Effector CD4-positive, alpha-beta T cell (primary cell): ENCODE results near the gene RYR1.
A peak's percentile ranks its signal among the peaks of the same experiment; 100 is the strongest.
"Not testable (repeated sequence)": the region's sequence is repeated elsewhere in the genome, so short reads cannot be mapped to it uniquely, and the experiment has no call there.

Experiments used
- DNase-seq: peaks from one replicate; pipeline ENCODE4 v3.0.0-alpha.2; 2020

The RYR1 gene

DNA sequence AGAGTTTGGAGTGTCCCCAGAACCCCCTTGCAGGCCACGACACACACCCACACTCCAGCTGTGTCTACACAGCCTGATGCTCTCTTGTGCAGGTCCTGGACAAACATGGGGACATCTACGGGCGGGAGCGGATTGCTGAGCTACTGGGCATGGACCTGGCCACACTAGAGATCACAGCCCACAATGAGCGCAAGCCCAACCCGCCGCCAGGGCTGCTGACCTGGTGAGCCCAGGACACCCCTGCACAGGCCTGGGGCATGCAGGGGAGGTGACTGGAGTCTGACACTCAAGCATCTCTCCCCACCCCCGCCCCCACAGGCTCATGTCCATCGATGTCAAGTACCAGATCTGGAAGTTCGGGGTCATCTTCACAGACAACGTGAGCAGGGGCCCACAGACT, 144.3 kb downstream of the RYR1 start:
- no peak for DNase-seq

DNA sequence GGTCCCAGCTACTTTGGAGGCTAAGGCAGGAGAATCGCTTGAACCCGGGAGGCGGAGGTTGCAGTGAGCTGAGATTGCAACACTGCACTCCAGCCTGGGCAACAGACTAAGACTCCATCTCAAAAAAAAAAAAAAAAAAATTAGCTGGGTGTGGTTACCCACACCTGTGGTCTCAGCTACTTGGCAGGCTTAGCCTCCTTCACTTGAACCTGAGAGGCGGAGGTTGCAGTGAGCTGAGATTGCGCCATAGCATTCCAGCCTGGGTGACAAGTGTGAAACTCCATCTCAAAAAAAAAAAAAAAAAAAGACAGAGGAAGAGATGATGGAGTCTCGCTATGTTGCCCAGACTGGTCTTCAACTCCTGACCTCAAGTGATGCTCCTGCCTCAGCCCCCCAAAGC, 145.8 kb downstream of the RYR1 start:
- DNase-seq, result not testable (repeated sequence)

DNA sequence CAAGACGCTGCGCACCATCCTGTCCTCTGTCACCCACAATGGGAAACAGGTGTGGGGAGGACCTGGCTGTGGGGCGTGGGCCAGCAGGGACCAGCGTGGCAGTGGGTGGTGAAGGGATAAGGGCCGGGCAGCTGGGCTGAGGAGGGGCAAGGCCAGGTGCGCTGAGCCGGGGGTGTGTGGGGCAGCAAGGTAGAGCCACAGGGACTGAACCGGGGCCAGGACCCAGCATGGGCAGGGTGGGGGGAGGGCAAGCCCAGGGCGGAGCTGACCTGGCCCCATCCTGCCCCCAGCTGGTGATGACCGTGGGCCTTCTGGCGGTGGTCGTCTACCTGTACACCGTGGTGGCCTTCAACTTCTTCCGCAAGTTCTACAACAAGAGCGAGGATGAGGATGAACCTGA, 146.6 kb downstream of the RYR1 start:
- DNase-seq, result no peak

DNA sequence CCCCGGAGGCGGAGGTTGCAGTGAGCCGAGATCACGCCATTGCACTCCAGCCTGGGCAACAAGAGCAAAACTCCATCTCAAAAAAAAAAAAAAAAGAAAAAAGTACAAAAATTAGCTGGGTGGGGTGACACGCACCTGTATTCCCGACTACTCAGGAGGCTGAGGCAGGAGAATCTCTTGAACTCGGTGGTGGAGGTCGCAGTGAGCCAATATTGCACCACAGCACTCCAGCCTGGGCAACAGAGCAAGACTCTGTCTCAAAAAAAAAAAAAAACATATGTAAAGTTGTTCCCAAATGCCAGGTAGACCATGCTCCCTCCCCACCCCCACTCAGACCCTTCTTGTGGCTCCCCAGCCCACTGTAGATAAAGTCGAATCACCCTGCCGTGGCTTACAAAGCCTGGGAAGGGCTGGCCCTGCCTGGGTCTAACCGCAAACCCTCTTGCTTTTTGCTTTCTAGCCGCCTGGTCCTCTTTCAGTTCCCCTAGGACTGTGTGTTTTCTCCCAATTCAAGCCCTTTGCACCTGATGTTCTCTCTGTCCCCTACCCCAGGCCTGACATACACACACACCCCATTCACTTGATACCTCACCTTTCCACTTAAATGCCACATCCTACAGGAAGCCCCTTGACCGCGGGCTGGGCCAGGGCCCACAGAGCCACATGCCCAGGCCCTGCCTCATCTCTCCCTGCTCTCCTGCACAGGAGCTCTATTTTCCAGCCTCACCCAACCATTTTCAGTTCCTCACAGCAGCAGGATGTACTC, 149.9 kb downstream of the RYR1 start:
- no peak for DNase-seq

DNA sequence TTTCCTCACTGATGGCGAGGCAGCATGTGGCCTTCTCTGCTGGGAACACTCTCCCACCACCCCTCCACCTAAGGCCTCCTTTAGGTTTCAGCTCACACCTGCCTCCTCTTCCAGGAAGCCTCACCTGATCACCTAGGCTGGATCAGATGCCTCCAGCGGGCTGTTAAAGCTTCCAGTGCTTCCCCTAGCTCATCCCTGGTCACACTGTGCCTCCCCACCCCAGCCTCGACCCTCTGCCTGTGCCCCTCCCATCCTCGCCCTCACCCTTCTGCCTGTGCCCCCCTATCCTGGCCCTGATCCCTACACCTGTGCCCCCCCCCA, 150.5 kb downstream of the RYR1 start:
- DNase-seq, result no peak

DNA sequence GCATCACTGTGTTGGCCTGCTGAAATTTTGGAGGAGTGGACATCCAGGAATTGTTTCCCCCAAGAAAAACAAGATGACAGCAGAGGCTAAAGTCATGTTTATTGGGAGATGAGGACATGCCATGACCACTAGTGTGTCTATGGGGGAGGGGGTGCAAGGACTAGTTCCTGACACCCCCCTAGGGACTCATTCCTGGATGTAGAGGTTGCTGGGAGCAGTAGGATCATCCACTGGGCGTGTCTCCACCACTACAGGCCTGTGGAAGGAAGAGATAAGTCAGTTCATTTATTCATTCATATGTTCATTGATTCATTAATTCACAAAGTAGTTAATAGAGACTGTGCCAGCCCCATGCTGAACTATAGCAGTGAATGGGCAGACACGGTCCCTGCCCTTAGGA, 154.1 kb downstream of the RYR1 start:
- no peak for DNase-seq

DNA sequence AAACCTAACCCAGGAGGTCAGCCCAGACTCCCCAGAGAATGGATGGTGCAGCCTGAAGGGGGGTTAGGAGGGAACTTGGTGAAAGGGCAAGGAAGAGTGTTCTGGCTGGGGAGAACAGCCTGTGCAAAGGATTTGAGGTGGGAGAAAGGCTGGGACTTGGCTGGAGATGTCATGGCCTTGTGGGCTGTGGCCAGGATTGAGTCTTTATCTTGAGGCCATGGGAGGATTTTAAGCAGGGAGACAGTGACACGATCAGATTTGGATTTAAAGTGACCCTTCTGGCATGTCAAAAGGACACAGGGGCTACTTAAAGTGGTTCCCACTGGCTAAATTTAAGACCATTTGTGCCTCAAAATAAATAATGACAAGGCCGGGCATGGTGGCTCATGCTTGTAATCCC, 154.6 kb downstream of the RYR1 start:
- no peak for DNase-seq

DNA sequence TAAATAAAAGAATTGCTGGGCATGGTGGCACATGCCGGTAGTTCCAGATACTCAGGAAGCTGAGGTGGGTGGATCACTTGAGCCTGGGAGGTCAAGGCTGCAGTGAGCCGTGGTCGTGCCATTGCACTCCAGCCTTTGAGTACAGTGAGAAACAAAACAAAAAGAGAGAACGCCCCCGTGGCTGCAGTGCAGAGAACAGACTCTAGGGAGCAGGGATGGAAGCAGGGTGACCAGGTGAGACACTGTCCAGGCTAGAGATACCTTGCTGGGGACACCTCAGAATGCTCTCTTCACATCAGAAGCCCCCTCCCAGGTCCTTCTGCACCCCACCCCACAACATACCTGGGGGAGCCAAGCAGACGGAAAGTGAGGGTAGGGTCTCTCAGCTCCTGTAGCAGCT, 159.4 kb downstream of the RYR1 start:
- no peak for DNase-seq

DNA sequence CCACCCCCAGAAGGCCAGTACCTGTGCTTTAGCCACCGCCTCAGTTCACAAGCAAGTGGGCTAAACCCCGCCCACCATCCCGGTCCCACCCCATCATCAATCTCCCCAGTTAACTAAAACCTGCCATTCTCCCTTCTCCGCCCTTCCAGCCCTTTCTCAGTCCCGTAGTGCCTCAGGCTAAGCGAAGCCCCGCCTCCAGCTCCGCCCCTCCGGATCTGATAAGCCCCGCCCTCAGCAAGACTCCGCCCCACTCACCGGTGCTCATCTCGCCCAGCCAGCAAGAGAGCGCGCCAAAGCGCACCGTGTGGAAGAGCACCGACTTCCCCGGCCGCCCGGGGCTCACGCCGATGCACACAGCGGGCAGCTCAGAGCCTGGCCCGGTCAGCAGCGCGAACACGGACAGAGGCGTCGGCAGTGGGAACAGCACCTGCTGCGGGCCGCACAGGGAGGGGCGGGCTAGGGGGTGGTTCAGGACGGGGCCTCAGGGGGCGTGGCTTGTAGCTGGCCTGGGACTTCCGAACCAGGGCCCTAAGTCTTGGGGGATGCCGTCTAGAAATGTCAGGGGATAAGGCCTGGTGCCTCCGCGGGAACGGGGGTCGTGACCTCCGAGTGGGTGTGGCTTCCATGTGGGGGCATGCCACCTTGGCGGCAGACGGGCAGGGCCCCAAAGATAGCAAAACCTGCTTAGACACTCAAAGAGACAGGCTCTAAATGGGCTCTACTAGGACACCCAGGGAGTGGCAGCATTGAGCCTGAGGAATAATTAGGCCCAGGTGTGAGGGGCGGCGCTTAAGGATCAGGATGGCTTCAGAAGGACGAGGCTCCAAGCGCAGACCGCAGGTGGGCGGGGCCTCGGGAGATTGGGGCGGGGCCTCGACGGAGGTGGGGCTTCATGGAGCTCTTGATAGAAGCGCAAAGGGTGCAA, 162.8 kb downstream of the RYR1 start:
- DNase-seq, result no peak

DNA sequence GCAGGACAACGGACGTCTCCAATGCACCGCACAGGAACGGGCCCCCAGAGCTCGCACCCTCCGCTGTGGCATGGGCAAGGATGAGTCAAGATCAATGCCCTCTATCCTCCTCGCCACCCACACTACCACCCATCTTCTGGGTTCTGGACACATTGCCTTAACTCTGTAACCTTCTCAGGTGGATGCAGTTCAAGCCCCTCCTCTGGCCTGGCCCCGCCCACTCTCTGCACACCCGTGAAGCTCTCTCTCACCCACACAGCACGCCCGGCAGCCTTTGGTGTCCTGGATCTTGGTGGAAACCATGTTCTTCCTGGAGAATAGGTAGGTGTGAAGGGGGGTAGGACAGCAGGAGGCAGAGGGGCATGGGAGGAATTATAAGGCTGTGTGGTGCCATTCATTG, 163.6 kb downstream of the RYR1 start:
- no peak for DNase-seq

DNA sequence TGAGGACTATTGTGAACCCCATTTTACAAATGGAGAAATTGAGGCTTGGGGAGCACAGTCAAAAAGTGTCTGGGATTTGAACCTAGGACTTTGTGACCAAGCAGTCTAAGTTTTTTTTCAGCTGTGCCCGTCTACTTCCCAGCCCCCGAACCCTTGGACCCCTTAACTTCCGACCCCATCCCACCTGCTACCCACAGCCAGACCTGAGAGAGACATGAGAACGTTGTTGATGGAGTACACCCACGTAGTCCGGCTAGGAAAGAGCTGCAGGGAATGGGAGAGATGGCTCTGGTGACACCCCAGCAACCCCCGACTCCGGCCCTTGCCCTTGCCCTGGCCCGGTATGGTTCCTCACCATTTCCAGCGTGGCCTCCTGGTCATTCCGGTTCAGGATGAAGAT, 166.2 kb downstream of the RYR1 start:
- DNase-seq, result no peak

DNA sequence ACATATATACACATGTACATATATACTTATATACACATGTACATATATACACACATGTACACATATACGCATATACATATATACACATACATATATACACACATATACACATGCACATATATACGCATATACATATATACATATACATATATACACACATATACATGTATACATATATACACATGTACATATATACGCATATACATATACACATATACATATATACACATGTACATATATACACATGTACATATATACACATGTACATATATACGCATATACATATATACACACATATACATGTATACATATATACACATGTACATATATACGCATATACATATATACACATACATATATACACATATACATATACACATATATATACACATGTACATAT, 169.4 kb downstream of the RYR1 start:
- not testable (repeated sequence) for DNase-seq

DNA sequence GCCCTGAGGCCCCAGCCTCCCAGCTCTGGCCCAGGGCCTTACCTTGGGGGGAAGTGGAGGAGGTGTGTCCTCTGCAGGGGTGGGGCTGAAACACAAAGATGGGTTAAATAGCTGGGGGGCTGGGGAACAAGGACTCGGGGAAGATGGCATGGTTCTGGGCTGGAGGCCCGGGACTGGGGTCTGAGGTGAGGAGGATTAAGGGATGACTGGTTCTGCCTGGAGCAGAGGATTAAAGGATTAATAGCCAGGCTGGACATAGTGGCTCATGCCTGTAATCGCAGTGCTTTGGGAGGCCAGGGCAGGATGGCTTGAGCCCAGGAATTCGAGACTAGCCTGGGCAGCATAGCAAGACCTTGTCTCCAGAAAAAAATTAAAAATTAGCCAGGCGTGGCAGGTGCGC, 172.6 kb downstream of the RYR1 start:
- no peak for DNase-seq

DNA sequence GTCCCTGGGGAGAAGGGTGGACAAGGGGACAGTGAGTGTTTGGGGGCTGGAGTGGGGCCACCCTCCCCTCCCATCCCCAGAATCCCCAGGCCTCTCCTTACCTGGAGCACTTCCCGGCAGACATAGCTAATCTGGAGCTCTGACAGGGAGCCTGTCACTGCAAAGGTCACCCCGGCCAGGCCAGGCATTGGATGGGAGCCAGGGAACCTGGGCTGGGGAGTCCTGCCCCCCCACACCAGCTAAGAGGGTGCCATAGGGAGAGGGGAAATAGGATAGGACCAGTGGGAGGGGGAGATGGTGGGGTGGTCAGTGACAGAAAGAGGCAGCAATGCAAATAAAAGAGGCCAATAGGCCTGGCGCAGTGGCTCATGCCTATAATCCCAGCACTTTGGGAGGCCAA, 180.8 kb downstream of the RYR1 start:
- no peak for DNase-seq

DNA sequence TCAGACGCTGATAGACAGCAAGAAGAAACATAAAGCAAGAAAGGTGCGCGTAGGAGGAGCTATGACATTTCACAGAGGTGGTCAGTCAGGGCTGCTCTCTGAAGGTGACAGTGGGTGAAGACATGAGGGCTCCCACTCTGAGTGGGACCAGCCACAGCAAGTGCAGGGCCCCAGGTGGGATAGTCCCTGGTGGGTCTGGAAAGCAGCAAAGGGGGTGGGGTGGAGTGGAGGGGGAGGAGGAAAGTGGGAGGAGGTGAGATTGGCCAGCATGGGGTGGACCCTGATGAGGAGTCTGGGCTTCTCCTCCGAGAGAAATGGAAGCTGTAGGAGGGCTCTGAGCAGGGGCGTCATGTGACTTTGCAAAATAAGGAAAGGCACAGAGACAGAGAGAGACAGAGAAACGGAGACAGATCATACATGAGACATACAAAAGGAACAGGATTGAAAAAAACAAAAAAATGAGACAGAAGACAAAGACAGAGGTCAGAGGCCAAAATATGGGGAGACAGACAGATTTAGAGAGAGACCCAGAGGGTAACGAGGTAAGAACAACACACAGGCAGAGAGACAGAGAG, 181.6 kb downstream of the RYR1 start:
- DNase-seq, result no peak

DNA sequence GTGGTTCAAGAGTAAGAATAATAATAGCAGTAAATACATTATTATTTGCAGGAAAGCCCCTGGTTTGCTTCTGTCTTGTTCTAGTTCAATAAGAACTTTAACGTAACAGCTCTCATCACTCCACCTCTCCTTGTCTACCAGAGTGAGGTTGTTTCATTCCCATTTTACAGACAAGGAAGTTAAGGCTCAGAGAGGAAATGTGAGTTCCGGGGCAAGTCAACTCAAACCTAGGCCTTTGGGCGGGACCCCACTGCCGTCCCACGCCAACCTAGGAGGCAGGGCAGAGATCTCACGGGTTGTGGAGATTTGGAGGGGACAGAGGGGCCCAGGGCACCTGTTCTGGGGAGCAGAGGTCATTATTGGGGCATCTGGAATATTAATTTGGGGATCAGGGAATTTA, 182.8 kb downstream of the RYR1 start:
- no peak for DNase-seq

DNA sequence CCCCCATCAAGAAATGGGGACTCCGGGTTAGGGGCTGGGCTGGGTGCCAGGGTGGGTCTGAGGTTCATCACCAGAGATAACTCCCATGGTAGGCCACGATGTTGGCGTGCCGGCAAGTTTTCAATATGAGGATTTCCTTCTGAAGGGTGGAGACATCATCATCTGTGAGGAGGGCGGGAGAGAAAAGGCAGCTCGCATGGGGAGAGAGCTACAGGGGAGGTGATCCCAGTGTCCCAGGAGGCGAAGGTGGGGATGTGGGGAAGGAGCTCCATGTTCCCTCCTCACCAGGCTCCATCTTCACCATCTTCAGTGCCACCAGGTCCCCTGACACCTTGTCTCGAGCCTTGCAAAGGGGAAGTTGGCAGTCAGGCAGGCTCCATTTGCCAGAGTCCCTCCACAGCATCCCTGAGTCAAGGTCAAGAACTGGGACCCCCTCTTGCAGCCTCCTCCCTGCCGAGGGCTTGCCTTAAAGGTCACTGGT, 183.8 kb downstream of the RYR1 start:
- DNase-seq, result no peak

DNA sequence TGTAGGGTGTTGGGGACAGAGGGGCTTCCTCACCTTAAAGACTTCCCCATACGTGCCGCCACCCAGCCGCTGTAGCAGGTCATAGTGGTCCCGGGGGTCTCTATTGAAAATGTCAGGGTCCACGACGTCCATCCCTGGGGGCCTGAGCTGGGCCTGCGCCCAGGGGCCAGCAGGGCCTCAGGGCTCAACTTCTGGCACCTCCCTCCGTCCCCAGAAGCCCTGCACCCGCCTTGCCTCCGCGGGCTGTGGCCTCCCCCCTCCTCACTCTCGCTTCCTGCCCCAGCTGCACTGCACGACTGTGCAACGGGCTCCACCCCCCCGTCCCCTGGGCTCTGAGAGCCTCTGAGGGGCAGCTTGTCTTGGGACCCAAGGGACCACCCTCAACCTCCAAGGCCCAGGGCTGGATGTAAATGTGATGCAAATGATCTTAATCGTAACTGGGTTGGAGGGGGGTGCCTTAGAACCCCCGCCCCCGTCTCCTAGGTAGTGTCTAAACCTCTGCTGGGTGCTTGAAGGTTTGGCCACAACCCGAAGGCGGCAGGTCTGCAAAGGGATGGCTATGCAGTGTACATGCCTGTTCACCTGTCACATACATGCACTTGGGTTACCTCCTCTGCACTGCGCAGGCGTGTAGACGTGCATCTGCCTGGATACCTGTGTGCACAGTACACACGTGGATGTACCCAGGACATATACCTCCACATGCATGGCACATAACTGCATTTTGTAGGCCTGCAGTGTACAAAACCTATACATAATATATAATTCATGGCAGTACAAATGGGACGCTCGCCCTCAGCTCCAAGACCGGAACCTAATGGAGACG, 184.5 kb downstream of the RYR1 start, which contains the start of gene MAP4K1:
Gene MAP4K1, minus strand, starts transcription at position 190 of the 826 bp plus-strand sequence. Its CDS starts 58 bp downstream, at position 132.
- DNase-seq, result peak; percentile 54

DNA sequence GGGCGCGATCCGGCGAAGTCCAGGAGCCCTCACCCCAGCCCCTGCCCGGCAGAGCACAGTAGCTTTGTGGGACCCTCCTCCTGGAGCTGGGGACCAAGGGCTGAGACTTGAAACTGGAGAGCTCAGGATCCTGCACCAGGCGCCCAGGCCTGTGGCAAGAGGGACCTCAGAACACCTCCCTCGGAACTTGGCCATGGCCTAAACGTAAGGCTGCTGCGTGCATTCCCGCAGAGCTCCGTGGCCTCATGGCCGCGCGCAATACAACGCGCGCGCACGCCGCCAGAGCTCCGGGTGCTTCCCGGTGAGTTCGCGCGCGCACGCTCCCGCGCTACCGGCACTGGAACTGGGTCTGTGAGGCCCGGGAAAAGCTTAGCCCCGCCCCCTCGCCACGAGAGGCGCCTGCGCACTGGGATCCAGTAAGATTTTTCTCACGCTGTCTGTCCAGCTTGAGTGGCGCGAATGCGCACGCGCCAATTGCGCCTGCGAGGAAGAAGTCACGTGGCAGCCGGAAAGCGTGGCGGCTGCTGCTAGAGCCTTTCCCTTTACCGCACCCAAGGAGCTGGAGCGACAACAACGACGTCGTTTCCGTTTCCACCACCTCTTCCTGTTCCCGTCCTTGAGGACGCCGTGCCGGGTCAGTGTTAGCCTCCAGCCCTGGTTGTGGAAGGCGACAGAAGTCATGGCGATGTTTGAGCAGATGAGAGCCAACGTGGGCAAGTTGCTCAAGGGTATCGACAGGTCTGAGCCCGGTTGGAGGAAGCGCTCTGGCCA, 185.3 kb downstream of the RYR1 start, which contains the start of gene EIF3K:
Gene EIF3K, plus strand, starts transcription at position 599 of the 771 bp plus-strand sequence. Its CDS starts 81 bp downstream, at position 680.
- peak; percentile 96 for DNase-seq

DNA sequence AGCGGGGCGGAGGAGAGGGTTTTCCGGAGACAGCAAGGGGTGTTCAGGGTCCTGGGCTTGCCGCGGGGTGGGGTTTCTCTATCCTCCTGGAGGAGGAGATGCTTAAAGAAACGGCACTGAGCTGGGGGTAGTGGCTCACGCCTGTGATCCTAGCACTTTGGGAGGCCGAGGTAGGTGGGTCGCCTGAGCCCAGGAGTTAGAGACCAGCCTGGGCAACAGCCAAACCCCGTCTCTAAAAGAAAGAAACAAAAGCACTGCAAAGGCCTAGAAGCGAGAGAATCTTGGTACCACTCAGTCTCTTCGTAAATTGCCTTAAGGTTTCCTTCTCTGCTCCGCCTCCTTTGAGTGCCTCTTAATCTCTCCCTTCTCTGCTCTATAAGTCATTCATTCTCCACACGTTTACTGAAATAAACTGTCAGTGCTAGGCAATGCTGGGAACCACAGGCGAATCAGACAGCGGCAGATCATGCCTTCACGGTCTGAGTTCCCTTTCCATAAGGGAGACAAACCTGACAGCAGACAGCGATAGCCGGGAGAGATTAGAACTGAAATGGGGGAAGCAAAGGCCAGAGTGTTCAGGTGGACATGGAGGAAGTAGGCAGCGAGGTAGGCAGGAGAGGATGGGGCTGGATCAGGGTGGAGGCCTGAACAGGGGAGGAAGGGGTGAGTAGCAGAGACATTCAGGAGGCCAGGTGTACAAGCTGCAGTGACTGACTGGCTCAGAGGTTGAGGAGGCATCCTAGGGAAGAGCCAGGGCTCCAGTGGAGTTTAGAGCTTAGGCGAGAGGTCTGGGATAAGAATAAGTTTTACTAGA, 186.1 kb downstream of the RYR1 start:
- no peak for DNase-seq

DNA sequence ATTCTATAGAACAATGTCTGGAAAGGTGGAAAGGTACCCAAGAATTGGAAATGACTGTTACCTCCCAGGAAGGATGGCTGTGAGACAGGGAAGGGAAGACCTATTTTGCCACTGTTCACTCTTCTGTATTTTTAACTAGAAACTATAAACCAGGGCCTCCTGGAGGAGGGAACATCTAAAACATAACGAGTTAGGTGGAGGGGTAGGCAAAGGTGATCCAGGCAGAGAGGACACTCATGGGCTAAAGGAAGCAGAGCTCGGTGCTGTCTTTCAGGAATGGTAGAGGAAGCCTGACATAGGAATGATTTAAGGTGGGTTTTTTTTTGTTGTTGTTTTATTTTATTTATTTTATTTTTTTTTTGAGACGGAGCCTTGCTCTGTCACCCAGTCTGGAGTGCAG, 191.3 kb downstream of the RYR1 start:
- no peak for DNase-seq
